ENCODE data around the gene SEZ6.

SEZ6 gene

GRCh38 chr17:29019475-29020181 lies 13.8 kb upstream of the SEZ6 start:
- Histone ChIP-seq H3K27ac (ENCODE audit: insufficient read depth, low read length, poor library complexity, severe bottlenecking) (no peak overlapping the region), H3K27me3 (replicated peaks; ENCODE audit: control insufficient read depth, insufficient read depth, low read length, poor library complexity, severe bottlenecking) (peaks cover 19% of the 10 kb centered on the region), H3K9me3 (ENCODE audit: control insufficient read depth, low read length) (no peaks in the 10 kb centered on the region), H3K4me1 (ENCODE audit: control insufficient read depth, insufficient read depth, low read length, poor library complexity, severe bottlenecking) (peaks cover 8% of the 10 kb centered on the region), H3K36me3 (ENCODE audit: control insufficient read depth, insufficient read depth, low read length) (no peaks in the 10 kb centered on the region), H3K4me3 (ENCODE audit: insufficient read depth, low read depth, low read length, poor library complexity, severe bottlenecking) (no peak overlapping the region)
- DNase-seq = no peak

- Histone ChIP-seq H3K27ac (ENCODE audit: insufficient read depth, low read length, poor library complexity, severe bottlenecking) (no peak overlapping the region), H3K4me3 (ENCODE audit: insufficient read depth, low read depth, low read length, poor library complexity, severe bottlenecking) (no peak overlapping the region), H3K27me3 (replicated peaks; ENCODE audit: control insufficient read depth, insufficient read depth, low read length, poor library complexity, severe bottlenecking) (peaks cover 19% of the 10 kb centered on the region), H3K9me3 (ENCODE audit: control insufficient read depth, low read length) (no peaks in the 10 kb centered on the region), H3K36me3 (ENCODE audit: control insufficient read depth, insufficient read depth, low read length) (no peaks in the 10 kb centered on the region), H3K4me1 (ENCODE audit: control insufficient read depth, insufficient read depth, low read length, poor library complexity, severe bottlenecking) (peaks cover 8% of the 10 kb centered on the region)
- DNase-seq = no peak
Measured at GRCh38 chr17:29018788-29019474, 13.1 kb upstream of the SEZ6 start.

- H3K27ac ChIP-seq (ENCODE audit: insufficient read depth, low read length, poor library complexity, severe bottlenecking) = no peak overlapping the region
- H3K36me3 ChIP-seq (ENCODE audit: control insufficient read depth, insufficient read depth, low read length) = no peaks in the 10 kb centered on the region
- H3K4me3 ChIP-seq (ENCODE audit: insufficient read depth, low read depth, low read length, poor library complexity, severe bottlenecking) = no peak overlapping the region
- H3K27me3 ChIP-seq (replicated peaks; ENCODE audit: control insufficient read depth, insufficient read depth, low read length, poor library complexity, severe bottlenecking) = peaks cover 16% of the 10 kb centered on the region
- H3K4me1 ChIP-seq (ENCODE audit: control insufficient read depth, insufficient read depth, low read length, poor library complexity, severe bottlenecking) = peaks cover 8% of the 10 kb centered on the region
- no peak for DNase-seq
- H3K9me3 ChIP-seq (ENCODE audit: control insufficient read depth, low read length) = no peaks in the 10 kb centered on the region
Measured at GRCh38 chr17:29016345-29017210, 10.7 kb upstream of the SEZ6 start.

- H3K9me3 ChIP-seq (ENCODE audit: control insufficient read depth, low read length) = no peaks in the 10 kb centered on the region
Measured at GRCh38 chr17:29014716-29015115, 8.9 kb upstream of the SEZ6 start.

GRCh38 chr17:29012535-29012934 lies 6.7 kb upstream of the SEZ6 start:
- H3K4me1 ChIP-seq (ENCODE audit: control insufficient read depth, insufficient read depth, low read length, poor library complexity, severe bottlenecking) = no peaks in the 10 kb centered on the region
- no peak overlapping the region for H3K4me3 ChIP-seq (ENCODE audit: insufficient read depth, low read depth, low read length, poor library complexity, severe bottlenecking)
- H3K9me3 ChIP-seq (ENCODE audit: control insufficient read depth, low read length) = no peaks in the 10 kb centered on the region
- peaks cover under 1% of the 10 kb centered on the region for H3K27me3 ChIP-seq (replicated peaks; ENCODE audit: control insufficient read depth, insufficient read depth, low read length, poor library complexity, severe bottlenecking)
- DNase-seq = no peak
- H3K36me3 ChIP-seq (ENCODE audit: control insufficient read depth, insufficient read depth, low read length) = no peaks in the 10 kb centered on the region
- no peak overlapping the region for H3K27ac ChIP-seq (ENCODE audit: insufficient read depth, low read length, poor library complexity, severe bottlenecking)

More at GRCh38 chr17:29014716-29015115, 8.9 kb upstream of the SEZ6 start:
- no peak overlapping the region for H3K27ac ChIP-seq (ENCODE audit: insufficient read depth, low read length, poor library complexity, severe bottlenecking)
- H3K27me3 ChIP-seq (replicated peaks; ENCODE audit: control insufficient read depth, insufficient read depth, low read length, poor library complexity, severe bottlenecking) = peaks cover 7% of the 10 kb centered on the region
- H3K4me3 ChIP-seq (ENCODE audit: insufficient read depth, low read depth, low read length, poor library complexity, severe bottlenecking) = no peak overlapping the region
- H3K4me1 ChIP-seq (ENCODE audit: control insufficient read depth, insufficient read depth, low read length, poor library complexity, severe bottlenecking) = peaks cover 2% of the 10 kb centered on the region
- DNase-seq = no peak
- no peaks in the 10 kb centered on the region for H3K36me3 ChIP-seq (ENCODE audit: control insufficient read depth, insufficient read depth, low read length)

GRCh38 chr17:29010586-29010985 lies 4.8 kb upstream of the SEZ6 start:
- Histone ChIP-seq H3K27me3 (replicated peaks; ENCODE audit: control insufficient read depth, insufficient read depth, low read length, poor library complexity, severe bottlenecking) (peaks cover 15% of the 10 kb centered on the region), H3K36me3 (ENCODE audit: control insufficient read depth, insufficient read depth, low read length) (no peaks in the 10 kb centered on the region), H3K4me3 (ENCODE audit: insufficient read depth, low read depth, low read length, poor library complexity, severe bottlenecking) (no peak overlapping the region), H3K9me3 (ENCODE audit: control insufficient read depth, low read length) (no peaks in the 10 kb centered on the region), H3K27ac (ENCODE audit: insufficient read depth, low read length, poor library complexity, severe bottlenecking) (no peak overlapping the region), H3K4me1 (ENCODE audit: control insufficient read depth, insufficient read depth, low read length, poor library complexity, severe bottlenecking) (no peaks in the 10 kb centered on the region)
- DNase-seq = no peak

- Histone ChIP-seq H3K9me3 (ENCODE audit: control insufficient read depth, low read length) (no peaks in the 10 kb centered on the region), H3K27ac (ENCODE audit: insufficient read depth, low read length, poor library complexity, severe bottlenecking) (no peak overlapping the region), H3K4me1 (ENCODE audit: control insufficient read depth, insufficient read depth, low read length, poor library complexity, severe bottlenecking) (no peaks in the 10 kb centered on the region), H3K36me3 (ENCODE audit: control insufficient read depth, insufficient read depth, low read length) (no peaks in the 10 kb centered on the region), H3K4me3 (ENCODE audit: insufficient read depth, low read depth, low read length, poor library complexity, severe bottlenecking) (no peak overlapping the region), H3K27me3 (replicated peaks; ENCODE audit: control insufficient read depth, insufficient read depth, low read length, poor library complexity, severe bottlenecking) (peaks cover 18% of the 10 kb centered on the region)
- DNase-seq = no peak
Measured at GRCh38 chr17:29010129-29010528, 4.3 kb upstream of the SEZ6 start.

- H3K4me3 ChIP-seq (ENCODE audit: insufficient read depth, low read depth, low read length, poor library complexity, severe bottlenecking) = no peak overlapping the region
- no peak for DNase-seq
- no peak overlapping the region for H3K27ac ChIP-seq (ENCODE audit: insufficient read depth, low read length, poor library complexity, severe bottlenecking)
- no peaks in the 10 kb centered on the region for H3K9me3 ChIP-seq (ENCODE audit: control insufficient read depth, low read length)
- peaks cover 26% of the 10 kb centered on the region for H3K27me3 ChIP-seq (replicated peaks; ENCODE audit: control insufficient read depth, insufficient read depth, low read length, poor library complexity, severe bottlenecking)
- no peaks in the 10 kb centered on the region for H3K4me1 ChIP-seq (ENCODE audit: control insufficient read depth, insufficient read depth, low read length, poor library complexity, severe bottlenecking)
- H3K36me3 ChIP-seq (ENCODE audit: control insufficient read depth, insufficient read depth, low read length) = no peaks in the 10 kb centered on the region
Measured at GRCh38 chr17:29008591-29008990, 2.8 kb upstream of the SEZ6 start.

GRCh38 chr17:29007860-29008455 lies 2.1 kb upstream of the SEZ6 start:
- H3K4me3 ChIP-seq (ENCODE audit: insufficient read depth, low read depth, low read length, poor library complexity, severe bottlenecking) = no peak overlapping the region
- no peak for DNase-seq
- H3K27ac ChIP-seq (ENCODE audit: insufficient read depth, low read length, poor library complexity, severe bottlenecking) = no peak overlapping the region
- peaks cover 26% of the 10 kb centered on the region for H3K27me3 ChIP-seq (replicated peaks; ENCODE audit: control insufficient read depth, insufficient read depth, low read length, poor library complexity, severe bottlenecking)
- no peaks in the 10 kb centered on the region for H3K9me3 ChIP-seq (ENCODE audit: control insufficient read depth, low read length)
- H3K36me3 ChIP-seq (ENCODE audit: control insufficient read depth, insufficient read depth, low read length) = no peaks in the 10 kb centered on the region
- no peaks in the 10 kb centered on the region for H3K4me1 ChIP-seq (ENCODE audit: control insufficient read depth, insufficient read depth, low read length, poor library complexity, severe bottlenecking)

All from effector memory CD4-positive, alpha-beta T cell (primary cell).